ENCODE results near the gene MEGF10. TPM values are rescaled to one million over a fixed set of nuclear protein-coding genes. Genes with fewer than 3 reads are reported as not detected.

Gene MEGF10
- total RNA-seq, 1 experiment from 2014 or later: not detected

DNA sequence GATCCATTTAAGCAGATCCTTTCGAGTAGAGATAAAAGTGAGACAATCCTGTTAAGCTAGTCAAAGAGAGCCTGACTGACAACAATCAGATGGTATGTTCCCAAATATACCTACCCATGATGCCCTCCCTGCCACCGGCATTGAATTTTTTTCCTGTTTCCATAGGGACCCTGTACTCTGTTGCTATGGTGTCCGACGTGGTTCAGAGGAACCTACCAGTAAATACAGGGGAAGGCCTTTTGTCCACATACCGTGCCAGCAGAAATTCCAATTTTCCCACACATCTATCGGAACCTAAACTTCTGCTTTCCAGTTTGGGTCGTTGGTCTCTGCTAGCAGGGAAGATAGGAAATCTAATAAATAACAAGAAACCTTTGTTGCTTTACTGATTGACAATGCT, 64.7 kb downstream of the MEGF10 start:
- intact Hi-C loops (cut with micrococcal nuclease; ENCODE audit: unreplicated experiment): no loop called here
- no peaks in the 10 kb centered on the region for H3K4me1 Mint-ChIP-seq (ENCODE audit: low read depth, unreplicated experiment)
- Histone ChIP-seq H3K36me3 (ENCODE audit: control insufficient read depth, insufficient read depth, low read length) (no peaks in the 10 kb centered on the region), H3K4me3 (ENCODE audit: low read depth, low read length) (no peak overlapping the region), H3K27me3 (replicated peaks; ENCODE audit: control insufficient read depth, insufficient read depth, low read length) (no peaks in the 10 kb centered on the region), H3K4me1 (no peaks in the 10 kb centered on the region), H3K9me3 (no peaks in the 10 kb centered on the region)
- H3K27ac Mint-ChIP-seq (ENCODE audit: unreplicated experiment): no peak overlapping the region
- ChIA-PET POLR2A (no interaction called here), CTCF (no interaction called here)
- no peaks in the 10 kb centered on the region for H3K36me3 Mint-ChIP-seq (ENCODE audit: insufficient read depth, unreplicated experiment)
- no peak overlapping the region for H3K4me3 Mint-ChIP-seq (ENCODE audit: unreplicated experiment)
- no peak for DNase-seq
- peaks cover 7% of the 10 kb centered on the region for H3K27me3 Mint-ChIP-seq (ENCODE audit: insufficient read depth, unreplicated experiment)
- H3K9me3 Mint-ChIP-seq (ENCODE audit: unreplicated experiment): no peaks in the 10 kb centered on the region
- TF ChIP-seq, protein P1, sequence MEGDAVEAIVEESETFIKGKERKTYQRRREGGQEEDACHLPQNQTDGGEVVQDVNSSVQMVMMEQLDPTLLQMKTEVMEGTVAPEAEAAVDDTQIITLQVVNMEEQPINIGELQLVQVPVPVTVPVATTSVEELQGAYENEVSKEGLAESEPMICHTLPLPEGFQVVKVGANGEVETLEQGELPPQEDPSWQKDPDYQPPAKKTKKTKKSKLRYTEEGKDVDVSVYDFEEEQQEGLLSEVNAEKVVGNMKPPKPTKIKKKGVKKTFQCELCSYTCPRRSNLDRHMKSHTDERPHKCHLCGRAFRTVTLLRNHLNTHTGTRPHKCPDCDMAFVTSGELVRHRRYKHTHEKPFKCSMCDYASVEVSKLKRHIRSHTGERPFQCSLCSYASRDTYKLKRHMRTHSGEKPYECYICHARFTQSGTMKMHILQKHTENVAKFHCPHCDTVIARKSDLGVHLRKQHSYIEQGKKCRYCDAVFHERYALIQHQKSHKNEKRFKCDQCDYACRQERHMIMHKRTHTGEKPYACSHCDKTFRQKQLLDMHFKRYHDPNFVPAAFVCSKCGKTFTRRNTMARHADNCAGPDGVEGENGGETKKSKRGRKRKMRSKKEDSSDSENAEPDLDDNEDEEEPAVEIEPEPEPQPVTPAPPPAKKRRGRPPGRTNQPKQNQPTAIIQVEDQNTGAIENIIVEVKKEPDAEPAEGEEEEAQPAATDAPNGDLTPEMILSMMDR (IDR thresholded peaks at IDR 0.05; ENCODE audit: insufficient read depth in 1 of 2, low read depth in 1 of 2, low read length in 1 of 2, severe bottlenecking in 1 of 2, unreplicated experiment in 1 of 2): no peak
- no TSS peak for BruUV-seq (replicated peaks)

DNA sequence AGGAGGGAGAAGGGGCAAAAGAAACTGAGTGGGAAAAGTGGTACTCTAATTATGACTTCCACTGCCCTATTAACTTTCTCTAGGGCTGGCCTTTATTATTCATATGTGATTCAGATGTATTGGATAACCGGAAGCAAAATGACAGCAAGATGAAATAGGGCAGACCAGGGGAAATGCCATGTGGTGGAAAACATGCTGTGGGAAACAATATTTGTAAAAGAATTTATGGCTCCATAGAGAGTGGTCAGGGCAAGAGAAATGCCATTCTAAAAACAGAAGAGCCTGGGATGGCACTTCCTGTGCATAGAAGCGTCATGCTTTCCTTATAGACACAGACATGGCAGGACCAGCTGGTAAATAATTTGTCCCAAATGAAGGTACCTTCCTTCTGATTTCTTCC, 67.7 kb downstream of the MEGF10 start:
- Mint-ChIP-seq H3K27me3 (ENCODE audit: insufficient read depth, unreplicated experiment) (peaks cover 8% of the 10 kb centered on the region), H3K36me3 (ENCODE audit: insufficient read depth, unreplicated experiment) (no peaks in the 10 kb centered on the region), H3K27ac (ENCODE audit: unreplicated experiment) (no peak overlapping the region), H3K4me3 (ENCODE audit: unreplicated experiment) (no peak overlapping the region), H3K9me3 (ENCODE audit: unreplicated experiment) (no peaks in the 10 kb centered on the region), H3K4me1 (ENCODE audit: low read depth, unreplicated experiment) (no peaks in the 10 kb centered on the region)
- DNase-seq: no peak
- Histone ChIP-seq H3K27me3 (replicated peaks; ENCODE audit: control insufficient read depth, insufficient read depth, low read length) (no peaks in the 10 kb centered on the region), H3K4me3 (ENCODE audit: low read depth, low read length) (no peak overlapping the region), H3K36me3 (ENCODE audit: control insufficient read depth, insufficient read depth, low read length) (no peaks in the 10 kb centered on the region), H3K9me3 (no peaks in the 10 kb centered on the region), H3K4me1 (no peaks in the 10 kb centered on the region)
- TF ChIP-seq, protein P1 (IDR thresholded peaks at IDR 0.05; ENCODE audit: insufficient read depth in 1 of 2, low read depth in 1 of 2, low read length in 1 of 2, severe bottlenecking in 1 of 2, unreplicated experiment in 1 of 2): no peak
- BruUV-seq (replicated peaks): no TSS peak
- CTCF ChIA-PET: no interaction called here
- POLR2A ChIA-PET: no interaction called here
- intact Hi-C loops (cut with micrococcal nuclease; ENCODE audit: unreplicated experiment): no loop called here

DNA sequence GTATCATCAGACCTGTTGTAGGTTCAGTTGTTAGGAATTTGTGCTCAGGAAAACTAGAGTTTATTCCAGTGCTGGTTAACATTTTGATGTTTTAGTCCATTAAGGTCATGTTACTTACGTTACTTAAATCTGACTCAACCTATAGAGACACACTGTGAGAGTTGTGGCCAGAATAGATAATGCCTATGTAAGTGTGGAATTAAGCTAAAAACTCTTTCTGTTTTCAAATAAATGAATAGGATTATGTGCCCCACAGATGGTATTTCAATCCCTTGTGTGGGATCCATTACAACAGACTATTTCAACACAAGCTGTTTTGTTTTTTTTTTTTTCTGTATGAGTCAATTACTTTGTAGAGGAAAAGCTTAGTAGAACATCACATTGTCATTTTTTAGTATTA, 68.1 kb downstream of the MEGF10 start:
- no TSS peak for BruUV-seq (replicated peaks)
- Mint-ChIP-seq H3K27me3 (ENCODE audit: insufficient read depth, unreplicated experiment) (peaks cover 8% of the 10 kb centered on the region), H3K4me3 (ENCODE audit: unreplicated experiment) (no peak overlapping the region), H3K27ac (ENCODE audit: unreplicated experiment) (no peak overlapping the region), H3K9me3 (ENCODE audit: unreplicated experiment) (no peaks in the 10 kb centered on the region), H3K4me1 (ENCODE audit: low read depth, unreplicated experiment) (no peaks in the 10 kb centered on the region), H3K36me3 (ENCODE audit: insufficient read depth, unreplicated experiment) (no peaks in the 10 kb centered on the region)
- TF ChIP-seq, protein P1 (IDR thresholded peaks at IDR 0.05; ENCODE audit: insufficient read depth in 1 of 2, low read depth in 1 of 2, low read length in 1 of 2, severe bottlenecking in 1 of 2, unreplicated experiment in 1 of 2): no peak
- Histone ChIP-seq H3K27me3 (replicated peaks; ENCODE audit: control insufficient read depth, insufficient read depth, low read length) (no peaks in the 10 kb centered on the region), H3K9me3 (no peaks in the 10 kb centered on the region), H3K4me3 (ENCODE audit: low read depth, low read length) (no peak overlapping the region), H3K4me1 (no peaks in the 10 kb centered on the region), H3K36me3 (ENCODE audit: control insufficient read depth, insufficient read depth, low read length) (no peaks in the 10 kb centered on the region)
- DNase-seq: no peak
- ChIA-PET CTCF (no interaction called here), POLR2A (no interaction called here)
- intact Hi-C loops (cut with micrococcal nuclease; ENCODE audit: unreplicated experiment): no loop called here

Data from Caco-2 (cell line).